Measurements from ENCODE around the gene BCOR. TPM values are rescaled to one million over a fixed set of nuclear protein-coding genes. Genes with fewer than 3 reads are reported as not detected.

The BCOR gene
- total RNA-seq, result 10 to 100 TPM; 10.8 to 21.6 TPM
- long read RNA-seq, partial matches to known transcripts, result 23 of 27 reads
- long read RNA-seq, other reads (novel, unspliced or antisense), result 4 of 27 reads

DNA sequence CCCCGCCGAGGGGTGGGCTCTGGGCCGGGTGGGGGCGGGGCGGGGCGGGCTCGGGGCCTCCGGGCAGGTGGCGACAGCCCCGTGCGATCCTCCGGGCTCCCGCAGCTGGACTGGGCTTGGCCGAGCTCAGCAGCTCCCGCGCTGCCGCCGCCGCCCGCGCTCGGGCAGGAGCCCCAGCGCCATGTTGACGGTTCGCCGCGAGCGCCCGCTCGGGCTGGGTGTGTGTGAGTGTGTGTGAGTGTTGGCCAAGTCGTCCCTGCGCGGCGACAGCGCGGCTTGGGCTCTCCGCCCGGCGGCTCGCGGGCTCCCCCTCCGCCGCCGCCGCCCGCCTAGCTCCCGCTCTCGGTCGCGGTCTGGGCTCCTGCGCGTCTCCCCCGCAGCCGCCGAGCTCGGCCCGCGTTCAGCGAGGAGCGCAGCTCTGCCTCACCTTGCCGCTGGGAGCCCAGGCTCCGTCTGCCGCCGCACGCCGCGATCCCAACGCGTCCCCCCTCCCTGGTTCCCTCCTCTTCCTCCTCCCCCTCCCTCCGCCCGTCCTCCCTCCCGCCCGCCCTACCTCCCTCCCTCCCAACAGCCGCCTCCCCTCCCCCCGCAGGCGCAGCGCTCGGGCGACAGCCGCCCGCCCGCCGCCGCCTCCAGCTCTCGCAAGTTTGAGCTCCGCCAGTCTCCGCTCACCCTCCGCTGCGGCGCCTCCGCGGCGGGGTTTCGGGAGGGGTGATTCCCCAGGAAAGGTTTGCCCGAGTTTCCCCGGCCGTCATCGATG is at the start of gene BCOR:
Gene BCOR (minus strand): TSS at position 455 of the 760 bp plus-strand sequence. CDS start 20,029 bp downstream, outside the sequence.
- intact Hi-C loops (cut with DNase I), result loop anchor here in 1 of 2 donors (5.0 to 10.0 kb wide), 4 partner anchors 85 to 363 kb away; no protein-coding TSS in a partner anchor
- ATAC-seq (peak; percentile 51 to 55), DNase-seq (peak; percentile 78)

DNA sequence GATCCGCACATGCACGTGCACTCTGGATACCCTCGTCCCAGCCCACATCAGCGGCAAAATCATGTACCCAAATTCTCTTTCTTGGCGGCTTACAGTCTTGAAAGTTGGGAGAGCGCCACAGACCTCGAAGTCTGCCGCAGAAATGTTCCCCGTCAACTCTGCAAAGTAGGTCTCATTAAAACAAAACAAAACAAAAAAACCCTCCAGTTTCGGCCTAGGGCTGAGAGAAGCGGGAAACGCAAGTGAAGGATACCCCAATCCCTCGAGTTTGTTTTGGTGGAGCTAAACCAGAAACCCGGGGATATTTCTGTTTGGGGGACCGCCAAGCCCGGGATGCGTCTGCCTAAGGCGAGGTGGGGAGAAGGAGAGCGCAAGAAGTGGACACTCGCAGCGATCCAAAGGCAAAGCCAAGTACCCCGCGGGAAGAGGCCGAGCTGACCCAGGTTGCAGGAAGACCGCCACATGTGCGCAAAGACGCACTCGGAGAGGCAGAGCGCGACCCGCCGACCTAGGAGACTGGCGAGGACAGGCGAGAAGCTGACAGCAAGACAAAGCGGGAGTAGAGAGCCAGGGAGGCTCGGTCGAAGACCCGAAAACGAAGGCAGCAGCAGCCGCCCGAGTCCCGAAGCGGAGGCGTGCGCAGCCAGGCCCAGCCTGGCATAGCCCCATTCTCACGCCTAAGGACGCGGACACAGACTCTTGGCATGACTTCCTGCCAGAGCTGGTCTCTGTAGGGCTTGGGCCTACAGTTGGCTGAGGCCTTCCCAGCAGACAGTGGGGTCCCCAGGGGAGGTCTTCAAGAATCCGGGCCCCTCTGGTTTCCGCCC is 49.6 kb upstream of the BCOR start:
- DNase-seq (no peak), ATAC-seq (no peak)
- intact Hi-C loops (cut with DNase I), result no loop called here

DNA sequence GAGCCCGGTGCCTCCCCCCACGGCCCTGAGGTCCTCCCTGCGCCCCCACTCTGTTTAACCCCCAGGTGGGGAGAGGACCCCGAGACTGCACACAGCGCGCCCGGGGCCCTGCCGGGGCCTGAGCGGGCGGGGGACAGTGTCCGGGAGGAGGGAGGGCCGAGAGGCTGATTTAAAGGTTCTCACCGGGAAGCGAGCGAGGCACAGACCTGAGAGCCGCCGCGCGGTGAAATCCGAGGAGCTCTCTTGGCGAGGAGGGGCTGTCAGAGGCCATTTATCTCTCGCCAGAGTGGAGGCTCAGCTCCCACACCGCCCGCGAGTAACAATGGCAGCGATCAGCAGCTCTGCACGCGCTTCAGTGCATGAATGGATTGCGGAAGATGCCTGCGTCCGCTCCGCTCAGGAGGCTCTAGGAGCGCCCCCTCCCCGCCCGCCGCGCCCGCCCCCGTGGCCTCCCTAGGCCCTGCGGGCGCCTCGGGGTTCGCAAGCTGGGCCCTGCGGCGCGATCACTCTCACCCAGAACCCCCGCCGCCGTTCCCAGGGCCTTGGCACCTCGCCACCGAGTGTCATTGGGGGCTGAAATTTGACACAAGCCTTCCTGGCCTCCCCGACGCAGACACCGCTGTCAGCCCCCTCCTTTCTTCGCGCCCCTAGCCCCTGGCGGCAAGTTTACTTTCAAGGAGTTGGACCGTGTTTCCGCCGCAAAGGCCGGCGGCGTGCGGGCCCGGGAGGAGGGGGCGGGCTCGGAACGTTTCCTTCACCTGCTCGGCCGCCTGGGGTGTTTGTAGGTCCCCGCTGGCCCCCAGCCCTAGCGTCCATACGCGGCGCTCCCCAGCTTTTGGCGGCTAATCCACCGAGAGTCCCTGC is 48.7 kb upstream of the BCOR start:
- DNase-seq (no peak), ATAC-seq (peak; percentile 38 to 56)
- intact Hi-C loops (cut with DNase I), result no loop called here

DNA sequence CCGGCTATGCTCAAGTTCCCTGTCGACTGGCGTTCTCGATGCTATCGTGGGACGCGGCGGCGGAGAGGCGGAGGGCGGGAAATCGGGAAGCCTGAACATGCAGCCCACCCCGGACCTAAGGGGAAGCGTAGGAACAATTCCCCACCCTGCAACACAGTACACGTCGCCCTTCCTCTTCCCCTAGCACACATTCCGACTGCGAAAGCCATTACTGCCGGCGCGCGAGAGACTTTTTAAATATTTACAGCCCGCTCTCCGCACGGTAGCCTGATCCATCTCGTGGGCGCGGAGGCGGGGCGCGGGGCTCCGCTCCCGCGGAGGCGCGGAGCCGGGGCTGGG is 48.1 kb upstream of the BCOR start:
- DNase-seq (no peak), ATAC-seq (peak; percentile 7 to 14)
- intact Hi-C loops (cut with DNase I), result no loop called here

DNA sequence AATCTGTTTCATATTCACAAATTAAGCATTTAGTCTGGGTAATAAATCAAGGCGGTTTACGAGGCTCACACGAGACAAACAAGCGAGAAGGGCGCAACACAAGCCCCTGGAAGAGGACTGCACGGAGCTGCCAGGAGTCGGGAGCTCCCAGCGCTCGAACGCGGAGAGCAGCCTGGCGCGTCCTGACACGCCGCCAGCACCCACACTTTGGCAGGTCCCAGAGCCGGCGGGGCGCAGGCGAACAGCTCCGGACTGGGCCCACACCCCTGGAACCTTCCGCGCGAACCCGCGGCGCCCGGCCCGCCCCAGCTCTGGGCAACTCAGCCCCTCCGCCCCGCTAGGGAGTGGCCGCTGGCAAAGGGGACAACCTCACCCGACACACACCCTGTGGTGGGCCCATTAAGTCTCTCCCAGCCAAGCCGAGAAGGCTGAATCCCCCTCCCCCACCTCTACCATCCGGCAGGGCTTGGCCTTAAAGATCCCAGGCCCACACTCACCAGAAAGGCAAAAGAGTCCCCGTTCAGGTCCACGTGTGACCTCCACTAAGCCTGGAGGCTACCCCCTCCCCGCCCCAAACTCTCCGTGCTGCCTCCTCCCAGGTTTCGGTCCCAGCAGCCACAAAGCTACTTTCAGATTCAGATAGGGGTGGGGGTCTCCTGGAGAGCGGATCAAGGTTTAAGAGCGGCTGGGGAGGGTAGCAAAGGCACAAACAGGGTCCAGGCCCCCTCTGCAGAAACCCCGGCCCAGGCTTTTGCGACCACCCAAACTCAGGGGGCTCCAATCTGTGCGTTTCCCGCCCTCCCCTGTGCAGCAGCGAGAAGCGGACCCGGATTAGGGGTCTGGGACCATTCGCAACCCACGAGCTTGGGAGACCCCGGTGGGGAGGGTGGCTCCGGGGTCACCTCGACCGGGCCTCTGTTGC is 47.5 kb upstream of the BCOR start:
- ATAC-seq, result peak in 1 of 2 donors; percentile 6
- intact Hi-C loops (cut with DNase I), result no loop called here
- DNase-seq, result no peak

DNA sequence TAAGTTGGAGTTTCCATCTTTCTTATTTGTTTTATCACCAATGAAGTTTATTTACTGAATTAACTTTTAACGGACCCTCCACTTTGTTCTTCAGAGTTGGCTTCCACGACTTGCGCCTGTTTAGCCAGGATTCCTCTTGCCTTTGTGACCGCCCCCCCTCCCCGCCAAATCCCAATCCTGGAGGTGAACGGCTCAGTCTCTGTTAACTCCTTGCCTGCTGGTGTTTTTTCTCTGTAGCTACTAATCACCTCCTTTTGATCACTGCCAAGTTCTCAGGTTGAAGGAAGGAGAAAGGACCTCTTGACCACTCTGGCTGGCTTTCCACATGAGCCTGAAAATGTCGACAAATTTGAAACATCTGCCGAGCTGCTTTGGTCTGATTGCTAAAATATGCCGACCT is 46.8 kb upstream of the BCOR start:
- DNase-seq, result no peak
- intact Hi-C loops (cut with DNase I), result no loop called here
- no peak for ATAC-seq

DNA sequence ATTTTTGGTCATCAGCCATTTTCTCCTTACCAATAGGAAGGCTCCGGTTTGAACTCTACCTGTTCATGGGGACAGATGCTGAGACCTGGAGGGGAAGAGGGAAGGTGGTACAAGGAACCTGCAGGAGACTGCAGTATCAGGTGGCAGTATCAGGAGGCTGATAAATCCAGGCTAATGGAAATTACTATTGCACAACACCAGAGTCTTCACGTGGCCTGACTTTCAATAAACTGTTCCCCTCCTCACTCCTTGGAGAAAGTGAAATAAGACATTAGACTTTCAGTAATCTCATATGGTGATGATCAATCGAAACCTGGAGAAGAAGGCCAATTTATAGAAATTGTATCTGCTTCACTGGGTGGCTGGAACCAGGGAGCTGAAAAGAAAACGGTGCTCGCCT is 46.2 kb upstream of the BCOR start:
- no peak for ATAC-seq
- DNase-seq, result no peak
- intact Hi-C loops (cut with DNase I), result no loop called here

DNA sequence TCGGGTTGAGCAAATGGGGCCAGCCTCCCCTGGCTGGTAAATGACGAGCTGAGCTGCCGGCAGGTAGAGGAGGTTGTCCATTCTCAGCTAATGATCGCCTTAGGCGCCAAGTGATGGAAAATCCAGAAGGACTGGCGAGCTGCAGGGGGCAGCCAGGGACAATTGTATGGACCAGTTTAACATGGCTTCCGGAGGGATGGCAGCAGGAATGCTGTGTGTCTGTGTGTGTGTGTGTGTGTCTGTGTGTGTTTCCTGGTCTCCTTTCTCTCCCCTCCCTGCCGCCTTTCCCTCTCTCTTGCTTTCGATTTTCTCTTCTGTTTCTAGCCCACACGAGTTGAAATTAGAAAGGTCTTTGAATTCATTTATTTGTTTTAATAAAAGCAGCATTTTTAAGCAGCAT is 45.2 kb upstream of the BCOR start:
- intact Hi-C loops (cut with DNase I), result no loop called here
- DNase-seq (no peak), ATAC-seq (no peak)

DNA sequence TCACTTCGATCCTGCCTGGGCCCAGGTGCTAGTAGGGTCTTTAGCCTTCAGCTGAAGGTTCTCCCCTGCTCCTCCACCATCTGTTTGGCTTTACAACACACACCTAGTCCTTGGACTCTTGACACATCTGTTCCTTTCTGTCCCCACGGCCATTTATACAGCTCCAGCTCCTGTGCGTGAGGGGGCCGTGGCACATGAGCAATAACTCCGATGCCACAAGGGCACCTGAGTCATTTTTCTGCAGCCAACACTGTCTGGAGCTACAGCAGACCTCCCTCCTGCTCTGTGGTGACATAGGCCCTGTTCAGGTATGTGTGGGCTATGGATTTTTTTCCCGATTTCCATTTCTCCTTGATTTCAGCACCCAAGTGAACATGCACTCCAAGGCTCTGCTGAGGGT is 44.7 kb upstream of the BCOR start:
- ATAC-seq (no peak), DNase-seq (no peak)
- intact Hi-C loops (cut with DNase I), result no loop called here

DNA sequence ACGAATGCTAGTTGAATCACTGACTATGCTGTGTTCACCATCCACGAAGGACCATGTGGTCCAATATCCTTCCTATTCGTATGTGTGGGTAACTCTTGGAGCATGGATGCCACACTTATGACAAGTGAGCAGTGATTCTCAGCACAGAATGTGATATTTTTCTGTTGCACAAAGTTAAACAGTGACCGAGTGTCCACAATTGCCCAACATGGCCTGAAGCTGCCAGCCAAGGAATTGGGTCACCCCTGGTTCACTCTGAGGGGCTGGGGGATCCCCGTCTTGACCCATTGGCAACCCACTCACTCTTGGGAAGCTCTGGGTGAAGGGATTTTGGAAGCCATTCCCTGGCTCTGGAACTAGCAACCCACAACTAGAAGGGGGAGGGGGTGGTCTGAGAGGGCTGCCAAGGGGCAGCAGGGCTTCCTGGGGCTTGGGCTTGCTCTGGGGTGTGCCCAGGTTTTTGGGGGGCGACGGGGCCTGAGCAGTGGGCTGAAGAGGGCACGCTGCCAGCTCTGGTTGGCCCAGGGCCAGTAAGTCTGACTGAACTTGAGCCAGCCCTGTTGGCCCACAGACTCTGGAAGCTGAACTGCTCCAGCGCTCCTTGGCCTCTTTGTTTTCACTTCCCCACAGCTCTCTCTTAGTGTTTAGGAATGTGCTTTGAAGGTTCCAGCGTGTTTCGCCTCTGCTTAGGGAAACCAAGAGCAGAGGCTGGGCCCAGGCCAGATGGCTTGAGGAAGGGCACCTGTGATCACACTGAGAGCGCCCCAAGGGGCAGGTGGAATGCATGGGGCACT is 43.1 kb upstream of the BCOR start:
- ATAC-seq (peak; percentile 85), DNase-seq (peak; percentile 44)
- intact Hi-C loops (cut with DNase I), result no loop called here

DNA sequence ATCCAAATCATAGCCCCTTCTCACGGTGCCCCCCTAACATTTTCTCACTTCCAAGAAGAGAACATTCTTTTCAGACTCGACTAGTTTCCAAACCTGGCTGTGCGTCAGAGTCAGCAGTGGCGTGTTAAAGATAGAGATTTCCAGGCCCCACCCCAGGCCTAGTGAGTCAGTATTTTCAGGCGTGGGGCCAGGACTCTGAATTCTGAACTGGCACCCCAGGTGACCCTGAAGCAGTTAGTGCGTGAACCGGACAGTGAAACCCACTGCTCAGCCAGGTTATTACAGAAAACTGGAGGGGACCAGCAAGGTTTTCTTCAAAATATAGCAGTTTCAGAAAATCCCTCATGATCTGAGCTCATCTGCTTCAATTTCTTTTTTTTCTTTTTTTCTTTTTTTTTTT is 35.0 kb upstream of the BCOR start:
- peak; percentile 83 for DNase-seq
- ATAC-seq, result peak; percentile 76 to 94
- intact Hi-C loops (cut with DNase I), result no loop called here

DNA sequence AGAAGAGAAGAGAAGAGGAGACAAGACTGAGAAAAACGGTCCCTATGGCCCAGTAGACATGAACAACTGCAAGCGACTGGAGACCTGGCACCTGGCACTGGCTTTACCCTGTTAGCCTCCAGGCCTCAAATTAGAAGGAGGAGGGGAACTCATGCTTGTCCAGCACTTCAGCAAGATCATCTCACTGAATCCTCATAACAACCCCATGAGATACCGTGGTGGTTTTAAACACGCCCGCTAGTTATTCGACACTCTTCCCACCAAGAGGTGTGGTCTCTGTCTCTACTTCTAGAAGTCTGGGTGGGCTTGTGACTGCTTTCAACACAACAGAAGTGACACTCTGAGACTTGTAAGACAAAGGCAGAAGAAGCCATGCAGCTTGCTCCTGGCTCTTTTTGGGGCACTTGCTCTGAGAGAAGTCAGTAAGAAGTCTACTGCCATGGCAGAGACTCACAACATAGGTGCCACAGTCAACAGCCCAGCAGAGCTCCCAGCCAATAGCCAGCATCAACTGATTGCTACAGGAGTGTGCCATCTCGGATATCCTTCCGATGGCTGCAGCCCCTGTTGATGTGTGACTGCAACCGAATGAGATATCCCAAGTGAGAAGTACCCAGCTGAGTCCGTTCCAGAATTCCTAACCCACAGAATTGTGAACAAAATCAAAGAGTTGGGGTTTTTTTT is 34.0 kb upstream of the BCOR start:
- no peak for DNase-seq
- intact Hi-C loops (cut with DNase I), result no loop called here
- peak; percentile 52 to 66 for ATAC-seq

DNA sequence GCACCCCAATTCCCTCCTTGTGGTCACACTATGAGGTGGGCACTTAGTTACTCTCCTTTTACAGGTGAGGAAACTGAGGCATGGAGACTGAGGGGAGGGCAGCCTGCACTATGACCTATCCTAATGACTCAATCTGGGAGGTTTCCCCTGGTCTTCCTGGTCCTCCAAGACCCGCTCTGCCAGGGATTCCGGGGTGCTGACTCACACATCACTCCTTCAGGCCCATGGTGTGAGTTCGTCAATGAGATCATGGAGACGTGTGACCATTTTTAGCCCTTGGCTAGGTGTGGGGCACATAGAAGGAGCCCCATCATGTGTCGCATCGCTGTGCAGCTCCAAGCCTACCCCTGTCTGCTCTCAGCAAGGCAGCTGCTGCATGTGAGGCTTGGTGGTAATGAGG is 32.4 kb upstream of the BCOR start:
- intact Hi-C loops (cut with DNase I), result no loop called here
- peak in 1 of 2 donors; percentile 69 for ATAC-seq

DNA sequence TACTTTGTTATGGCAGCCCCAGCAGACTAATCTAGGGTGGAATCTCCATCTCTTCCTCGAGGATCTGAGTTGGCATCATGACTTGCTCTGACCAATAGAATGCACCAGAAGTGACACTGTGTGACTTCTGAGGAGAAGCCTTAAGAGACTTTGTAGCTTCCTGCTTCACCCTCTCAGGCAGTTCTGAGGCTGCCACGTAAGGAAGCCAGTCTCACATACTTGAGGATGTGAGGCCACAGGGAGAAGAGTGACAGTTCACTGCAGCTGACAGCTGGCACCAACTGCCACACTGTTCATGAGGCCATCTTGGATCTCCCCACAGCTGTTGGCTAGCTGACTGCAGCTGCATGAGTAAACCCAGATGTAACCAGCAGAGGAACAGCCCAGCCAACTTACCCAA is 29.3 kb upstream of the BCOR start:
- no peak for DNase-seq
- intact Hi-C loops (cut with DNase I), result no loop called here
- ATAC-seq, result no peak

More for the DNA sequence above, 32.4 kb upstream of the BCOR start:
- DNase-seq, result no peak

DNA sequence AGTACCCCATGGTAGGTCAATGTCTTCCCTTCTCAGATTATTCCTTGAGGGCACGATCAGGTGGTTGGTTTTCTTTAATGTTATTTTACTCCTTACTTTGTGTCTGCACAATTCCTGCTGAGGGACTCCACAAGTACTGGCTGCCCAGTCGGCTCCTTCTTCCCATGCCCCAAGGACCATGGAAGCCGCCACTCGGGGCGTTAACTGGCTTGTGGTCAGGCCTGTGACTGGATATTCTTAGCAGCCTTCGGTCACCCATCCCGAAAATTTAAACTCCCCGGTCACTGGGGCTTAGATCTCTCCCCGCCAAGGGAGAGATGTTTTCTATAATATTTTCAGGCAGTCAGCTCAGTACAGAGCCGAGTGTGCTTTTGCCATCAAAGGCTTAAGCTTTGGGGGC is 24.7 kb upstream of the BCOR start:
- no peak for DNase-seq
- intact Hi-C loops (cut with DNase I), result no loop called here
- ATAC-seq, result no peak

DNA sequence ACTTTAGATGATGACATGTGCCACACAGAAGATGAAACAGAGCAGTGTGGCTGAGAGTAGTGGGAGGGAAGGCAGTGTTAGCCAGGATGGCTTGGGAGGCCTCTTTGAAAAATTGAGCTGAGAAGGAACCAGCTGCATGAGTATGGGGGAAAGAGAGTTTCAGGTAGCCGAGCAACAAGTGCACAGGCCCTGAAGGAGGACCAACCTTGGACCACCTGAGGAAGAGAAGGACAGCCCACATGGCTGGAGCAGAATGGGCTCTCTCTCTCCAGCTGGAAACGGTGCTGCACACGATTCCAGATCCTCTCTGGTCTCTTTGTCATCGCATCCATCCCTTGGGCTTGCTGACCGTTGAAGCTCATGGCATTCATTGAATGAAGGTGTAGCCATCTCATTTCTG is 23.9 kb upstream of the BCOR start:
- intact Hi-C loops (cut with DNase I), result no loop called here
- no peak for DNase-seq
- no peak for ATAC-seq

Measured in left cardiac atrium (tissue), 4 donors.